ENCODE measurements around the gene NHLRC4.

The NHLRC4 gene

GRCh38 chr16:531494-532125 lies 35.2 kb upstream of the NHLRC4 start:
- DNase-seq, result no peak

GRCh38 chr16:533391-534123 lies 33.2 kb upstream of the NHLRC4 start:
- DNase-seq, result no peak

GRCh38 chr16:534135-534534 lies 32.7 kb upstream of the NHLRC4 start:
- no peak for DNase-seq

GRCh38 chr16:534856-535445 lies 31.9 kb upstream of the NHLRC4 start:
- DNase-seq, result no peak

- no peak for DNase-seq
Observed at GRCh38 chr16:535446-536405, 31.1 kb upstream of the NHLRC4 start.

- no peak for DNase-seq
Observed at GRCh38 chr16:536746-537145, 30.1 kb upstream of the NHLRC4 start.

- DNase-seq, result no peak
Observed at GRCh38 chr16:537415-538335, 29.1 kb upstream of the NHLRC4 start.

- no peak for DNase-seq
Observed at GRCh38 chr16:539901-540530, 26.8 kb upstream of the NHLRC4 start.

- no peak for DNase-seq
Observed at GRCh38 chr16:540645-541340, 26.0 kb upstream of the NHLRC4 start.

- no peak for DNase-seq
Observed at GRCh38 chr16:543301-544164, 23.3 kb upstream of the NHLRC4 start.

GRCh38 chr16:544517-544916 lies 22.3 kb upstream of the NHLRC4 start:
- DNase-seq, result no peak

- peak; percentile 38 for DNase-seq
Observed at GRCh38 chr16:546909-547770, 19.7 kb upstream of the NHLRC4 start.

GRCh38 chr16:548586-548985 lies 18.2 kb upstream of the NHLRC4 start:
- DNase-seq, result no peak

- no peak for DNase-seq
Observed at GRCh38 chr16:549544-550263, 17.1 kb upstream of the NHLRC4 start.

GRCh38 chr16:551210-551609 lies 15.6 kb upstream of the NHLRC4 start:
- DNase-seq, result no peak

GRCh38 chr16:552171-552570 lies 14.6 kb upstream of the NHLRC4 start:
- DNase-seq, result no peak

- DNase-seq, result no peak
Observed at GRCh38 chr16:553601-554296, 13.1 kb upstream of the NHLRC4 start.

GRCh38 chr16:554297-554621 lies 12.5 kb upstream of the NHLRC4 start:
- no peak for DNase-seq
